A673 (cell line): ENCODE measurements around the gene CCDC97.

Experiments
- CTCF ChIP-seq: fragments of 300-800, 200-600 bp; sonication (generic); conservative IDR thresholded peaks from 2 replicates; pipeline ENCODE4 v1.5.1; 2017; ENCODE audit warnings: low read depth, mild to moderate bottlenecking, antibody characterized with exemption, low read length, moderate library complexity, mixed read lengths
- EZH2 ChIP-seq: fragments of 200-600 bp; sonication (generic); IDR thresholded peaks from 2 replicates; pipeline ENCODE4 v1.6.1; 2017; ENCODE audit warnings: borderline replicate concordance, low read depth, mild to moderate bottlenecking, mixed read lengths, antibody characterized with exemption, low read length; ENCODE audit not compliant: poor library complexity, severe bottlenecking

GRCh38 chr19:41295499-41295898, 14.5 kb upstream of the CCDC97 start:
- no peak for TF ChIP-seq EZH2
- no peak for TF ChIP-seq CTCF
